CMK (cell line): ENCODE data around the gene CPM.
"Not testable (repeated sequence)": the region's sequence is repeated elsewhere in the genome, so short reads cannot be mapped to it uniquely, and the experiment has no call there.

Source experiments
- DNase-seq: peaks from one replicate; pipeline ENCODE4 v3.0.0-alpha.2; 2010; ENCODE audit warnings: low read depth

CPM gene

GRCh38 chr12:68806488-68807237, 126.3 kb downstream of the CPM start:
- no peak for DNase-seq

- no peak for DNase-seq
These were observed 127.3 kb downstream of the CPM start for GRCh38 chr12:68805592-68806120.

GRCh38 chr12:68804657-68805591, 128.0 kb downstream of the CPM start:
- DNase-seq: no peak

GRCh38 chr12:68803948-68804656, 128.9 kb downstream of the CPM start:
- DNase-seq: no peak

- not testable (repeated sequence) for DNase-seq
These were observed 129.9 kb downstream of the CPM start for GRCh38 chr12:68802911-68803651.

DNA sequence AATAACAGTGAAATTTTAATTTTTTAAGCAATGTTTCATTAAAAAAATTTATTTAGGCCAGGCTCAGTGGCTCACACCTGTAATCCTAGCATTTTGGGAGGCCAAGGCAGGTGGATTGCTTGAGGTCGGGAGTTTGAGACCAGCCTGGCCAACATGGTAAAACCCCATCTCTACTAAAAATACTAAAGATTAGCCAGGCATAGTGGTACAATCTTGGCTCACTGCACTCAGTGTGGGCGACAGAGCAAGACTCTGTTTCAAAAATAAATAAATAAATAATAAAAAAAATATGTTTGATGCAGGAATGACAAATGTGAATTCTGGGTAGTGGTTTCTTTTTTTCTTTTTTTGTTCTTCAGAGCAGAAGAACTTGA, 130.6 kb downstream of the CPM start:
- DNase-seq: not testable (repeated sequence)
